ENCODE data around the gene BBS9.

The BBS9 gene

DNA sequence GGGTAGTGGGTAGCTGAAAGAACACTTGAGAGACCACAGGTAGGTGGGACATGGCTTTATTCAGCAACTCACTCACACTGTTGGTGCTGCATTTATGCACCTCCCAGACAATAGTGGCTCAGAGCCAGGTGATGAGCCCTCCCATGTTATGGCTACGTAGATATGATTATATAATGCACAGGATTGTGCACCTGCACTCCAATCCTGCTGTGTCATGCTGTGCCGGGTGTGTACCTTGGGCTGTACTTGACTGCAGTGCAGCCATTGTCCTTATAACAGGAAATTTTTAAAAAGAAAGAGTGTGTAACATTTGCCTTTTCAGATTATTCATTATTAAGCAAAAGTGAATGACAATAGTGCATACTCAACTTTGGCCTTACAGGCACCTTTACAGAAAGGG, 409.8 kb downstream of the BBS9 start:
- no peaks in the 10 kb centered on the region for H3K36me3 ChIP-seq
- H3K27me3 ChIP-seq (ENCODE audit: insufficient read depth, low read depth, severe bottlenecking), result no peaks in the 10 kb centered on the region
- TF ChIP-seq, protein P1, sequence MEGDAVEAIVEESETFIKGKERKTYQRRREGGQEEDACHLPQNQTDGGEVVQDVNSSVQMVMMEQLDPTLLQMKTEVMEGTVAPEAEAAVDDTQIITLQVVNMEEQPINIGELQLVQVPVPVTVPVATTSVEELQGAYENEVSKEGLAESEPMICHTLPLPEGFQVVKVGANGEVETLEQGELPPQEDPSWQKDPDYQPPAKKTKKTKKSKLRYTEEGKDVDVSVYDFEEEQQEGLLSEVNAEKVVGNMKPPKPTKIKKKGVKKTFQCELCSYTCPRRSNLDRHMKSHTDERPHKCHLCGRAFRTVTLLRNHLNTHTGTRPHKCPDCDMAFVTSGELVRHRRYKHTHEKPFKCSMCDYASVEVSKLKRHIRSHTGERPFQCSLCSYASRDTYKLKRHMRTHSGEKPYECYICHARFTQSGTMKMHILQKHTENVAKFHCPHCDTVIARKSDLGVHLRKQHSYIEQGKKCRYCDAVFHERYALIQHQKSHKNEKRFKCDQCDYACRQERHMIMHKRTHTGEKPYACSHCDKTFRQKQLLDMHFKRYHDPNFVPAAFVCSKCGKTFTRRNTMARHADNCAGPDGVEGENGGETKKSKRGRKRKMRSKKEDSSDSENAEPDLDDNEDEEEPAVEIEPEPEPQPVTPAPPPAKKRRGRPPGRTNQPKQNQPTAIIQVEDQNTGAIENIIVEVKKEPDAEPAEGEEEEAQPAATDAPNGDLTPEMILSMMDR (IDR thresholded peaks at IDR 0.05; ENCODE audit: low read depth, low read length), result no peak
- H3K27ac ChIP-seq, result no peak overlapping the region
- H3K9me3 ChIP-seq (ENCODE audit: severe bottlenecking), result no peaks in the 10 kb centered on the region
- no peak for DNase-seq
- H3K4me3 ChIP-seq (ENCODE audit: low read depth, low read length), result no peak overlapping the region

DNA sequence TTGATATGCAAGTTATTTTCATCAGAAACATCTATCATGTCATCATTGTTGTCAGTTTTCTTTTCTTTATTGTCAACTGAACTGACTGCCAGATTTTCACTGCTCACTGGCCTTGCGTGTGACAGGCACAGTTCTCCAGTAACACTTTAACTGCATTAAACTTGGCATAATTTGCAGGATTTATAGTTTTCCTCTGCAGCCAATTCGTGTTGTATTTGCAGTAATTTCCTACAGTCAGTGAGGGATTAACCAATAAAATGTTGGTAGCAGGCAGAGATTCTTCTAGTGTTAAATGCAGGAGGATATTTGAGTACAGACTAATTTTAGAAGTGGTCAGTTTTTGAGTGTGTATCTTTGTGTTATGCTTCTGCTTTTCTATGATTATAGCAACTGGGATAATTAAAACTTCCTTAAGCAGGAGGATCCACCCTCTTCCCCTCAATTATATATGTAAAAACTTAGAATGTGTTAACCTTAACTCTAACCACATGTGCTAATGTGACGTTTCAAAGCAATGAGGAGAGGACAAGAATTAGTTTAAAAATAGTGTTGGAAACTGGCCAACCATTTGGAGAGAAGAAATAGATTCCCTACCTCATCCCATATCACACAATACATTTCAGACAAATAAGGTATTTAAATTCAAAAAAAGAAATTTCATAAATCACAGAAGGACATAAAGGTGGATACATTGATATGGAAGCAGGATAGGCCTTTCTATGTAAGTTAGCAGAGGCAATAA, 410.5 kb downstream of the BBS9 start:
- Histone ChIP-seq H3K27me3 (ENCODE audit: insufficient read depth, low read depth, severe bottlenecking) (no peaks in the 10 kb centered on the region), H3K4me3 (ENCODE audit: low read depth, low read length) (no peak overlapping the region), H3K36me3 (no peaks in the 10 kb centered on the region), H3K27ac (no peak overlapping the region), H3K9me3 (ENCODE audit: severe bottlenecking) (no peaks in the 10 kb centered on the region)
- TF ChIP-seq, protein P1 (IDR thresholded peaks at IDR 0.05; ENCODE audit: low read depth, low read length), result no peak
- DNase-seq, result no peak

DNA sequence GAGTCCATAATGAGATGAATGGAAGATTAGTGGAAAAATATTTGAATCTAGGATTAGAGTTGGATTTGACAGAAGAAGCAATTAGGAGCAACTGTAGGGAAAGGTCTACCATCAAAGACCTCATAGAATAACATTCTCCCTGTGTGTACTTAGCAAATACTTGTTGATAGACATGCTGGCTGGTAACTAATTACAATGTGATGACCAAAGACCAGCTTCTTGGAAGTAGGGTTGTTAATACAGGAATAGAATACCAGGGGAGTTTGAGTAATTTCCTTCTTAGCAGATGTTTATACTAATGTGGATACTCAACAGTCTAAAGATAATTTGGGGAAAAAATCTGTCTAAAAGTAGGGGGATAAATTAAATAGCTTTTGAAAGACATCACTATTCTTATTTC, 418.5 kb downstream of the BBS9 start:
- no peak overlapping the region for H3K27ac ChIP-seq
- H3K4me3 ChIP-seq (ENCODE audit: low read depth, low read length), result no peak overlapping the region
- TF ChIP-seq, protein P1 (IDR thresholded peaks at IDR 0.05; ENCODE audit: low read depth, low read length), result no peak
- no peak for DNase-seq
- H3K36me3 ChIP-seq, result no peaks in the 10 kb centered on the region
- no peaks in the 10 kb centered on the region for H3K27me3 ChIP-seq (ENCODE audit: insufficient read depth, low read depth, severe bottlenecking)
- H3K9me3 ChIP-seq (ENCODE audit: severe bottlenecking), result no peaks in the 10 kb centered on the region

DNA sequence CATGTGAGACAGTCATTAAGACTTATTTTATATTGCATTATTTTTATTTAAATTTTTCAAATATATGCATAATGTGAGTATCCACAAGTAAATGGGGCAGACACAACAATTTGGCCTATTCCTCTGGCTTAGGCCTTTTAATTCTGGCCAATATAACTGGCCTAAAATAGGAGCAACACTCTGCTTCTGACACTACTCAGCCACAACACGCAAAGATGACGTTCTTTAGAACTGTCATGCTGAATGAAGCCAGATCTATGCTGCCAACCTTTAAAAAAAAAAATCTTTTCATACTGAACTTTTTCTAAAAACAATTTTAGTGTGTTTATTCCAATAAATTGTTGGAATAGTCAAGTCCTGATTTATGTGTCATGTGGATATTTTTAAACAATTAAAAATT, 421.0 kb downstream of the BBS9 start:
- H3K27me3 ChIP-seq (ENCODE audit: insufficient read depth, low read depth, severe bottlenecking), result no peaks in the 10 kb centered on the region
- TF ChIP-seq, protein P1 (IDR thresholded peaks at IDR 0.05; ENCODE audit: low read depth, low read length), result no peak
- H3K4me3 ChIP-seq (ENCODE audit: low read depth, low read length), result no peak overlapping the region
- no peaks in the 10 kb centered on the region for H3K9me3 ChIP-seq (ENCODE audit: severe bottlenecking)
- no peak overlapping the region for H3K27ac ChIP-seq
- no peaks in the 10 kb centered on the region for H3K36me3 ChIP-seq
- no peak for DNase-seq

DNA sequence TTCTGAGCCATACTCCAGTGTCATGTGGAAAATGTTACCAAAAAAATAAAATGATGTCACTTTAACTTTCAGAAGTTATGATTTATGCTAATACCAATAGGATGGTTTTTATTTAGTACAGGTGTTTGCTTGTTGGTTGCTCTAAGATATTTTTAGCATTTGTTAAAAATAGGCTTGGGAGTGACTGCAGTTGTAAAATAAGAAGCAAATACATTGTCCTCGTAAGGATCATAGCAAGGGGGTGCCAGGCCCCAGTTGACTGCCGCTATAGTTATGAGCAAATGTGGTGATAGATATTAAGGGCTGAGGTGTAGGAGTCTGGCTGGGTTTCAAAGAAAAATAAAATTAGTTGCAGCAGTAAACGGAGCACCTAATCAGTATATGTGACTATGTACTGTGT, 421.6 kb downstream of the BBS9 start:
- Histone ChIP-seq H3K27ac (no peak overlapping the region), H3K9me3 (ENCODE audit: severe bottlenecking) (no peaks in the 10 kb centered on the region), H3K4me3 (ENCODE audit: low read depth, low read length) (no peak overlapping the region), H3K27me3 (ENCODE audit: insufficient read depth, low read depth, severe bottlenecking) (no peaks in the 10 kb centered on the region), H3K36me3 (no peaks in the 10 kb centered on the region)
- DNase-seq, result no peak
- TF ChIP-seq, protein P1 (IDR thresholded peaks at IDR 0.05; ENCODE audit: low read depth, low read length), result no peak

DNA sequence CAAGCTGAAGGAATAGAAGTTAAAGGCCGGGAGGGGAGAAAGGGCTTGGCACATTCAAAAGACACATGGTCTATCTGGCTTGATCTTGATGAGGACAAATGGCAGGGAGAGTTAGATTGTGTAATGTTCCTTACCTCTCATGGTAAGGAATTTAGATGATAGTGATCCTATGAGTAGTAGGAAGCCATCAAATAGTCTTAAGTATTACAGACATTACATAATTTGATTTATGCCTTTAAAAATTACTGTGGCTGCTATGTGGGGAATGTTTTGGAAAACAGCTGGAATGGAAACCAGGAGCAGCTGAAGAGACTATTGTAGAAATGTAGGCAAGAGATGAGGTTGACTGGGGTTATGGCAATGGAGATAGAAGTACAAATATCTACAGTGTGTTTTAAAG, 424.7 kb downstream of the BBS9 start:
- Histone ChIP-seq H3K9me3 (ENCODE audit: severe bottlenecking) (no peaks in the 10 kb centered on the region), H3K27ac (no peak overlapping the region), H3K36me3 (no peaks in the 10 kb centered on the region), H3K4me3 (ENCODE audit: low read depth, low read length) (no peak overlapping the region), H3K27me3 (ENCODE audit: insufficient read depth, low read depth, severe bottlenecking) (no peaks in the 10 kb centered on the region)
- no peak for DNase-seq
- TF ChIP-seq, protein P1 (IDR thresholded peaks at IDR 0.05; ENCODE audit: low read depth, low read length), result no peak
